GM12878 (cell line): ENCODE results near the gene PPP3CB. TPM values are rescaled to one million over a fixed set of nuclear protein-coding genes. Genes with fewer than 3 reads are reported as not detected.

ENCODE experiments used
- ATAC-seq: fragments of 200-7000 bp; cut with Tn5 transposase; 3 replicates; pipeline ENCODE4 v1.9.1; 2020; ENCODE audit warnings: mild to moderate bottlenecking, moderate library complexity
- BruUV-seq: library from RNA; stranded (reverse); fragments of 400-500 nt; replicated peaks from 2 replicates; lab custom pipeline; 2021; lab: Mats Ljungman, UMichigan
- CTCF ChIA-PET: fragments of 300-600 bp; sonication (Branson Sonifier 250); formaldehyde crosslinking; extraction: SDS; loops from one replicate; lab custom pipeline; 2021; ENCODE audit warnings: inconsistent platforms; lab: Yijun Ruan, JAX
- POLR2A ChIA-PET: fragments of 350-600 bp; formaldehyde crosslinking; extraction: SDS; loops from one replicate; lab custom pipeline; 2021; ENCODE audit warnings: inconsistent platforms; lab: Charles Lee
- RAD21 ChIA-PET: fragments of 300-600 bp; sonication (Branson Sonifier 250); formaldehyde crosslinking; loops from one replicate; lab custom pipeline; 2023; ENCODE audit warnings: antibody characterized with exemption; ENCODE audit not compliant: unreplicated experiment; lab: Charles Lee
- SMC1A ChIA-PET: fragments of 300-600 bp; sonication (Branson Sonifier 250); formaldehyde crosslinking; loops from one replicate; lab custom pipeline; 2023; ENCODE audit not compliant: unreplicated experiment, uncharacterized antibody; lab: Charles Lee
- DNase-seq: peaks from one replicate; pipeline ENCODE4 v3.0.0-alpha.2; 2011; ENCODE audit warnings: low read depth, low spot score
- FAIRE-seq: peaks from 3 replicates; lab custom pipeline; 2011; peaks lifted over from hg19 to GRCh38; lab: Jason Lieb, UNC
- H2AFZ ChIP-seq: 2 replicates; pipeline ENCODE4 v1.6.0; 2011; ENCODE audit warnings: low read depth, low read length, control low read depth; ENCODE audit not compliant: control insufficient read depth
- H3K27ac ChIP-seq: 2 replicates; pipeline ENCODE4 v1.5.1; 2011; ENCODE audit warnings: control low read depth; ENCODE audit not compliant: control insufficient read depth, insufficient read depth
- H3K27me3 ChIP-seq, 2 experiments: replicated peaks in 1 of 2; 2 replicates each; pipeline versions ENCODE4 v1.6.0 to v1.6.1; 2011; ENCODE audit warnings: low read length in 1 of 2; ENCODE audit not compliant: control insufficient read depth in 2 of 2, insufficient read depth in 2 of 2
- H3K36me3 ChIP-seq, 2 experiments: 2 replicates each; pipeline ENCODE4 v1.5.1; 2011; ENCODE audit warnings: low read length in 1 of 2; ENCODE audit not compliant: control insufficient read depth in 2 of 2, insufficient read depth in 2 of 2
- H3K4me1 ChIP-seq: 2 replicates; pipeline ENCODE4 v1.6.1; 2011; ENCODE audit warnings: mild to moderate bottlenecking, low read length, moderate library complexity, mixed read lengths; ENCODE audit not compliant: control insufficient read depth, insufficient read depth
- H3K4me2 ChIP-seq: 2 replicates; pipeline ENCODE4 v1.6.0; 2011; ENCODE audit warnings: control low read depth; ENCODE audit not compliant: control insufficient read depth, insufficient read depth
- H3K4me3 ChIP-seq: fragments of 200-600 bp; sonication (generic); 2 replicates; pipeline ENCODE4 v1.5.1; 2016
- H3K79me2 ChIP-seq: 2 replicates; pipeline ENCODE4 v1.6.0; 2011; ENCODE audit warnings: low read length; ENCODE audit not compliant: control insufficient read depth, insufficient read depth
- H3K9ac ChIP-seq: 2 replicates; pipeline ENCODE4 v1.8.0; 2011; ENCODE audit warnings: low read length, control low read depth, mixed read lengths; ENCODE audit not compliant: control insufficient read depth, insufficient read depth
- H3K9me3 ChIP-seq: replicated peaks from 3 replicates; pipeline ENCODE4 v1.5.1; 2011; ENCODE audit warnings: mild to moderate bottlenecking, low read length; ENCODE audit not compliant: control insufficient read depth, insufficient read depth
- H4K20me1 ChIP-seq: 2 replicates; pipeline ENCODE4 v1.6.0; 2011; ENCODE audit not compliant: control insufficient read depth, insufficient read depth
- CBX3 ChIP-seq: fragments of 200-600 bp; sonication (generic); IDR thresholded peaks from 2 replicates; pipeline ENCODE4 v1.6.1; 2016; ENCODE audit warnings: low read depth, borderline replicate concordance
- CEBPB ChIP-seq, 2 experiments: fragments of 150-350 bp in 1 of 2; IDR thresholded peaks; 2 replicates each; pipeline ENCODE4 v1.6.1; 2012 to 2014; ENCODE audit warnings: low read depth in 2 of 2, low read length in 2 of 2, borderline replicate concordance in 1 of 2, inconsistent platforms in 1 of 2
- E2F8 ChIP-seq: fragments of 450-650 bp; IDR thresholded peaks from 2 replicates; pipeline ENCODE4 v1.6.1; 2018; ENCODE audit warnings: mild to moderate bottlenecking, low read depth, moderate library complexity; ENCODE audit not compliant: partially characterized antibody
- ETV6 ChIP-seq, 2 experiments: fragments of 450-650 bp in 1 of 2; IDR thresholded peaks in 1 of 2; conservative IDR thresholded peaks in 1 of 2; 2 replicates each; pipeline ENCODE4 v1.6.1; 2014; ENCODE audit warnings: antibody characterized with exemption in 1 of 2, borderline replicate concordance in 1 of 2, low read depth in 1 of 2, mild to moderate bottlenecking in 1 of 2, moderate library complexity in 1 of 2
- GATAD2B ChIP-seq: fragments of 450-650 bp; conservative IDR thresholded peaks from 2 replicates; pipeline ENCODE4 v1.6.1; 2017; ENCODE audit warnings: low read depth, mild to moderate bottlenecking, moderate library complexity
- RBBP5 ChIP-seq: fragments of 200-600 bp; sonication (generic); conservative IDR thresholded peaks from 2 replicates; pipeline ENCODE4 v1.6.1; 2016
- RUNX3 ChIP-seq: IDR thresholded peaks from 2 replicates; pipeline ENCODE4 v1.6.1; 2012; ENCODE audit warnings: low read length, inconsistent platforms
- SREBF1 ChIP-seq: IDR thresholded peaks from 2 replicates; pipeline ENCODE4 v1.6.1; 2012; ENCODE audit warnings: mild to moderate bottlenecking, low read length
- SREBF2 ChIP-seq: IDR thresholded peaks from 2 replicates; pipeline ENCODE4 v1.6.1; 2012; ENCODE audit warnings: mild to moderate bottlenecking, low read length
- SUZ12 ChIP-seq: fragments of 200-600 bp; sonication (generic); IDR thresholded peaks from one replicate; pipeline ENCODE4 v1.6.1; 2018; ENCODE audit warnings: antibody characterized with exemption, mild to moderate bottlenecking; ENCODE audit not compliant: unreplicated experiment
- WGBS: methylation state at CpG from one replicate; pipeline ENCODE4 v1.1.6; 2016; ENCODE audit warnings: low lambda C conversion rate; ENCODE audit not compliant: insufficient replicate concordance, insufficient coverage; ENCODE audit errors: missing lambda C conversion rate; 5-methylcytosine and 5-hydroxymethylcytosine counted together
- in situ Hi-C: fragments of 300-500 bp; cut with MboI; formaldehyde crosslinking; loops from 9 replicates; pipeline ENCODE4 v1.14.3; 2018; ENCODE audit warnings: mixed read lengths
- intact Hi-C: fragments of 100-400 bp; cut with micrococcal nuclease; formaldehyde crosslinking; loops from one replicate; pipeline ENCODE4 v1.14.2; 2022; ENCODE audit not compliant: unreplicated experiment
- polyA plus RNA-seq, 11 experiments: library from polyadenylated mRNA; depleted of rRNA in 4 of 11; unstranded in 6 of 11; stranded (reverse) in 5 of 11; fragments of >200 nt; fragmentation: Nextera tagmentation in 4 of 11; fragmentation: Illumina TruSeq in 1 of 11; extraction: Ambion mirVana in 4 of 11; extraction: Trizol in 1 of 11; gene quantifications; 1 replicate in 1 of 11; 2 replicates in 10 of 11; pipeline versions ENCODE4 v1.2.1 to v1.2.3, GENCODE V29; 2011 to 2016; ENCODE audit warnings: inconsistent platforms in 2 of 11, missing spikeins in 2 of 11, low read depth in 1 of 11
- total RNA-seq, 4 experiments: library from RNA; depleted of rRNA in 3 of 4; stranded (reverse); fragments of >200 nt in 3 of 4; fragmentation: Illumina TruSeq in 1 of 4; extraction: Trizol in 1 of 4; gene quantifications; 2 replicates each; pipeline versions ENCODE4 v1.2.1 to v1.2.3, GENCODE V29; 2013 to 2021

PPP3CB gene
- total and polyA plus RNA-seq, 10 of the 15 experiments (the other 5 are each of a cell fraction or from before 2014, with no cell fraction given) = 11.4 to 46.4 (median 19.3) TPM

GRCh38 chr10:73405556-73405955 is 90.3 kb downstream of the PPP3CB start:
- Histone ChIP-seq H3K9ac (no peak overlapping the region), H3K9me3 (no peaks in the 10 kb centered on the region), H3K79me2 (peaks cover 80% of the 10 kb centered on the region), H3K4me2 (no peak overlapping the region), H3K27me3 (no peaks in the 10 kb centered on the region), H3K27ac (peak overlapping the region; percentile 25; the same call in 1 of the 2 replicates), H3K4me1 (no peaks in the 10 kb centered on the region), H3K36me3 (peaks cover 0 to 13% of the 10 kb centered on the region in 2 experiments; a peak in 3 of 4 replicates), H3K4me3 (no peak overlapping the region), H2AFZ (no peak overlapping the region), H4K20me1 (no peaks in the 10 kb centered on the region)
- FAIRE-seq (no peak), DNase-seq (no peak), ATAC-seq (peak; percentile 35; the same call in 2 of the 3 replicates)
- 37% methylated on average over 3 of the region's 3 CpGs for WGBS
- SMC1A ChIA-PET = no interaction called here
- in situ Hi-C loops = no loop called here
- intact Hi-C loops = no loop called here
- POLR2A ChIA-PET = no interaction called here
- RAD21 ChIA-PET = no interaction called here
- BruUV-seq = no TSS peak
- TF ChIP-seq GATAD2B = no peak
- CTCF ChIA-PET = interaction anchor here (1.4 kb wide), 1 partner anchor 19 kb away, joined by 4 read pairs; no protein-coding TSS in a partner anchor

- Histone ChIP-seq H2AFZ (no peak overlapping the region), H3K4me1 (no peaks in the 10 kb centered on the region), H3K9me3 (no peaks in the 10 kb centered on the region), H3K79me2 (peaks cover 71% of the 10 kb centered on the region), H3K4me2 (no peak overlapping the region), H3K9ac (no peak overlapping the region), H3K27ac (no peak overlapping the region), H3K27me3 (no peaks in the 10 kb centered on the region), H4K20me1 (no peaks in the 10 kb centered on the region), H3K36me3 (peaks cover 0 to 16% of the 10 kb centered on the region in 2 experiments; a peak in 3 of 4 replicates), H3K4me3 (no peak overlapping the region)
- FAIRE-seq (no peak), ATAC-seq (no peak), DNase-seq (no peak)
- RAD21 ChIA-PET = no interaction called here
- CTCF ChIA-PET = no interaction called here
- SMC1A ChIA-PET = no interaction called here
- POLR2A ChIA-PET = interaction anchor here (0.7 kb wide), 1 partner anchor 91 kb away, joined by 3 read pairs; the partner anchor contains the start of gene PPP3CB
- BruUV-seq = no TSS peak
- WGBS = 99% methylated on average over 9 of the region's 9 CpGs
- intact Hi-C loops (no loop called here), in situ Hi-C loops (no loop called here)
- TF ChIP-seq CEBPB (IDR thresholded peaks at IDR 0.05; ENCODE audit: borderline replicate concordance in 1 of 2, low read depth in 2 of 2, low read length in 2 of 2) = no peak
- no peak for TF ChIP-seq SREBF1
- no peak for TF ChIP-seq RUNX3
- TF ChIP-seq RBBP5 = no peak
- no peak for TF ChIP-seq SUZ12
- TF ChIP-seq E2F8 = no peak
- TF ChIP-seq SREBF2 = no peak
- TF ChIP-seq ETV6 (conservative IDR thresholded peaks at IDR 0.05 in 1 of 2, IDR thresholded peaks at IDR 0.05 in 1 of 2; ENCODE audit: borderline replicate concordance in 1 of 2, low read depth in 1 of 2) = no peak
- TF ChIP-seq CBX3 = no peak
These were observed 91.1 kb downstream of the PPP3CB start for GRCh38 chr10:73404690-73405089.
